ENCODE measurements around the gene FANCI. TPM values are rescaled to one million over a fixed set of nuclear protein-coding genes. Genes with fewer than 3 reads are reported as not detected.
A peak's percentile ranks its signal among the peaks of the same experiment; 100 is the strongest.

Gene FANCI
- total and polyA plus RNA-seq, 2 of the 13 experiments (the other 11 are each of a cell fraction or from before 2014, with no cell fraction given), result 15.7 to 68.8 TPM

DNA sequence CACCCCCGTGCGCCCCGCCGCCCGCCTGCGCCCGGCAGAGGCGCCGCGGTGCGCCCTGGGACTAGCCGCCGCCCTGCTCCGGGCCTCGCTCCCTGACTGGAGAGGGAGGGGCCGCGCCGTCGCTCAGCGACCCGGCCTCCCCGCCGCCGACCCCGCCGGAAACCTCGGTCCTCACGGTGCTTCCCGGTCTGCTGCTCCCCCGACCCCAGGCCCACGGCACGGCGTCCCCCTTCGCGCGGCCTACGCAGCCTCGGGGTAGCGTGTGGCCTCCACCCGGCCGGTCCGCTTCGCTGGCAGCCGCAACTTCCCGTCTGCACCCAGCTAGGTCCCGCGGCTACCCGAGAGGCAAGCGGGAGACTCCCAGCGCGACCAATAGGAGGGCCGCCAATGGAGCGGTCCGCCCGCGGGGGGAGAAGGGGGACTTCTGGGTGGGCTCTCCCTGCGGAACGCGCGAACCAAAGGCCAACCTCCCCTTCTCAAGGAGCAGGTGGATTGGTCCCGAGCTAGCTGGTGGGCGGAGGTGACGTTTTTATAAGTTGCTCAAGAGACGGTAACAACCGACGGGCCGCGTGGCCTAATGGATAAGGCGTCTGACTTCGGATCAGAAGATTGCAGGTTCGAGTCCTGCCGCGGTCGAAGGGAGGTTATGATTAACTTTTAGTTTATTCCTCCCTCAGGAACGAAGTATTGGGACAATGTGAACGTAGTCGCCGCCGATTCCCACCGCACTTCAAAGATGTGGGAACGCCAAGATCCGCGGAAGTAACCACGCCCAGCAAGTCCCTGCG, 90.9 kb downstream of the FANCI start, which contains the start of gene POLG (continued):
- TF ChIP-seq ZNF773 (CRISPR knock-in tag; IDR thresholded peaks at IDR 0.05; ENCODE audit: borderline replicate concordance) (peak; percentile 52; the same call in 1 of the 2 replicates), ARID3A (IDR thresholded peaks at IDR 0.05; ENCODE audit: low read depth, low read length) (peak; percentile 78), TAF15 (IDR thresholded peaks at IDR 0.05; ENCODE audit: low read depth, low read length, poor library complexity, severe bottlenecking) (no peak), ZKSCAN1 (IDR thresholded peaks at IDR 0.05; ENCODE audit: low read length) (no peak), HDAC1 (CRISPR knock-in tag; IDR thresholded peaks at IDR 0.05) (peak; percentile 82), ZNF274 (CRISPR knock-in tag; IDR thresholded peaks at IDR 0.05) (peak; percentile 82; the same call in 1 of the 2 replicates), STAT5B (CRISPR knock-in tag; IDR thresholded peaks at IDR 0.05) (no peak), NFIC (IDR thresholded peaks at IDR 0.05; ENCODE audit: low read length) (peak; percentile 67; the same call in 1 of the 2 replicates), SMARCE1 (IDR thresholded peaks at IDR 0.05; ENCODE audit: borderline replicate concordance) (no peak), JUN (CRISPR knock-in tag; IDR thresholded peaks at IDR 0.05) (no peak), GTF2F1 (IDR thresholded peaks at IDR 0.05; ENCODE audit: low read length) (no peak; the same call in 1 of the 2 replicates), SIX4 (CRISPR knock-in tag; IDR thresholded peaks at IDR 0.05) (peak; percentile 64; the same call in 1 of the 2 replicates), ZNF317 (CRISPR knock-in tag; IDR thresholded peaks at IDR 0.05) (peak; percentile 64; the same call in 1 of the 2 replicates), ELF4 (CRISPR knock-in tag; IDR thresholded peaks at IDR 0.05; ENCODE audit: borderline replicate concordance) (peak; percentile 86; the same call in 1 of the 2 replicates), HDAC2 (CRISPR knock-in tag; IDR thresholded peaks at IDR 0.05) (peak; percentile 69), ZNF354B (CRISPR knock-in tag; IDR thresholded peaks at IDR 0.05) (no peak), ZNF556 (CRISPR knock-in tag; IDR thresholded peaks at IDR 0.05; ENCODE audit: borderline replicate concordance) (no peak; the same call in none of the 2 replicates), ZSCAN31 (CRISPR knock-in tag; IDR thresholded peaks at IDR 0.05; ENCODE audit: low read depth) (peak; percentile 94), ATF7 (IDR thresholded peaks at IDR 0.05) (peak; percentile 85), ATF7 (CRISPR knock-in tag; IDR thresholded peaks at IDR 0.05) (no peak), NR2F1 (CRISPR knock-in tag; IDR thresholded peaks at IDR 0.05) (0 out of 4 replicates have a peak, but pooled peaks of 1 of the 2 experiments have one; percentile 4), ETV5 (CRISPR knock-in tag; IDR thresholded peaks at IDR 0.05; ENCODE audit: borderline replicate concordance) (peak; percentile 36; the same call in 1 of the 2 replicates), POLR2AphosphoS5 (IDR thresholded peaks at IDR 0.05; ENCODE audit: low read depth, low read length) (peak; percentile 95), DRAP1 (CRISPR knock-in tag; IDR thresholded peaks at IDR 0.05) (peak; percentile 92), JARID2 (CRISPR knock-in tag; IDR thresholded peaks at IDR 0.05; ENCODE audit: insufficient replicate concordance) (no peak), ZNF260 (CRISPR knock-in tag; IDR thresholded peaks at IDR 0.05; ENCODE audit: borderline replicate concordance, low read depth) (no peak), HOXA7 (CRISPR knock-in tag; IDR thresholded peaks at IDR 0.05) (no peak), SP4 (CRISPR knock-in tag; IDR thresholded peaks at IDR 0.05) (no peak)
- TF ChIP-seq, protein P1, sequence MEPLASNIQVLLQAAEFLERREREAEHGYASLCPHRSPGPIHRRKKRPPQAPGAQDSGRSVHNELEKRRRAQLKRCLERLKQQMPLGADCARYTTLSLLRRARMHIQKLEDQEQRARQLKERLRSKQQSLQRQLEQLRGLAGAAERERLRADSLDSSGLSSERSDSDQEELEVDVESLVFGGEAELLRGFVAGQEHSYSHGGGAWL (CRISPR knock-in tag; IDR thresholded peaks at IDR 0.05), result peak; percentile 88
- TF ChIP-seq, protein P2, sequence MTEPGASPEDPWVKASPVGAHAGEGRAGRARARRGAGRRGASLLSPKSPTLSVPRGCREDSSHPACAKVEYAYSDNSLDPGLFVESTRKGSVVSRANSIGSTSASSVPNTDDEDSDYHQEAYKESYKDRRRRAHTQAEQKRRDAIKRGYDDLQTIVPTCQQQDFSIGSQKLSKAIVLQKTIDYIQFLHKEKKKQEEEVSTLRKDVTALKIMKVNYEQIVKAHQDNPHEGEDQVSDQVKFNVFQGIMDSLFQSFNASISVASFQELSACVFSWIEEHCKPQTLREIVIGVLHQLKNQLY (CRISPR knock-in tag; IDR thresholded peaks at IDR 0.05), result no peak

Measured in HepG2 (cell line).